ENCODE results near the gene RFC2.
"Not testable (repeated sequence)": the region's sequence is repeated elsewhere in the genome, so short reads cannot be mapped to it uniquely, and the experiment has no call there.

RFC2 gene

GRCh38 chr7:74282748-74283459 lies 28.7 kb upstream of the RFC2 start:
- no peak for FAIRE-seq

GRCh38 chr7:74280985-74281384 lies 26.8 kb upstream of the RFC2 start:
- no peak for FAIRE-seq

GRCh38 chr7:74277636-74278035 lies 23.4 kb upstream of the RFC2 start:
- no peak for FAIRE-seq

GRCh38 chr7:74275401-74275881 lies 21.2 kb upstream of the RFC2 start:
- FAIRE-seq = no peak

- no peak for FAIRE-seq
Measured at GRCh38 chr7:74272305-74273038, 18.3 kb upstream of the RFC2 start.

GRCh38 chr7:74271742-74272141 lies 17.5 kb upstream of the RFC2 start:
- FAIRE-seq = no peak

GRCh38 chr7:74269757-74270277 lies 15.6 kb upstream of the RFC2 start:
- FAIRE-seq = no peak

GRCh38 chr7:74267756-74268565 lies 13.8 kb upstream of the RFC2 start:
- FAIRE-seq = no peak

GRCh38 chr7:74266191-74266963 lies 12.2 kb upstream of the RFC2 start:
- no peak for FAIRE-seq

GRCh38 chr7:74263399-74264120 lies 9.4 kb upstream of the RFC2 start:
- no peak for FAIRE-seq

- FAIRE-seq = no peak
Measured at GRCh38 chr7:74262639-74263398, 8.6 kb upstream of the RFC2 start.

GRCh38 chr7:74258639-74259038 lies 4.4 kb upstream of the RFC2 start:
- FAIRE-seq = no peak

- FAIRE-seq = no peak
Measured at GRCh38 chr7:74256491-74257408, 2.6 kb upstream of the RFC2 start.

GRCh38 chr7:74255461-74255860 lies 1.3 kb upstream of the RFC2 start:
- not testable (repeated sequence) for FAIRE-seq

- FAIRE-seq = no peak
Measured at GRCh38 chr7:74254858-74255379, 720 bp upstream of the RFC2 start.

- no peak for FAIRE-seq
Measured at GRCh38 chr7:74253835-74254128, 417 bp downstream of the RFC2 start.

- no peak for FAIRE-seq
Measured at GRCh38 chr7:74253331-74253730, 868 bp downstream of the RFC2 start.

- FAIRE-seq = no peak
Measured at GRCh38 chr7:74252893-74253292, 1.3 kb downstream of the RFC2 start.

GRCh38 chr7:74249058-74249457 lies 5.1 kb downstream of the RFC2 start:
- FAIRE-seq = not testable (repeated sequence)

- no peak for FAIRE-seq
Measured at GRCh38 chr7:74248156-74248555, 6.0 kb downstream of the RFC2 start.
